GM18951 (cell line): ENCODE data around the gene PRICKLE4.

Experiments used
- POLR2A ChIP-seq: IDR thresholded peaks from 4 replicates; pipeline ENCODE4 v1.6.1; 2011; ENCODE audit warnings: mild to moderate bottlenecking; ENCODE audit not compliant: insufficient read length, insufficient read depth; ENCODE audit errors: extremely low read depth
- in situ Hi-C: fragments of 300-500 bp; cut with MboI; formaldehyde crosslinking; loops from one replicate; pipeline ENCODE4 v1.12.0; 2022; ENCODE audit warnings: low sequenced_read_pairs, mixed read lengths, inconsistent platforms; ENCODE audit not compliant: unreplicated experiment

Gene PRICKLE4

DNA sequence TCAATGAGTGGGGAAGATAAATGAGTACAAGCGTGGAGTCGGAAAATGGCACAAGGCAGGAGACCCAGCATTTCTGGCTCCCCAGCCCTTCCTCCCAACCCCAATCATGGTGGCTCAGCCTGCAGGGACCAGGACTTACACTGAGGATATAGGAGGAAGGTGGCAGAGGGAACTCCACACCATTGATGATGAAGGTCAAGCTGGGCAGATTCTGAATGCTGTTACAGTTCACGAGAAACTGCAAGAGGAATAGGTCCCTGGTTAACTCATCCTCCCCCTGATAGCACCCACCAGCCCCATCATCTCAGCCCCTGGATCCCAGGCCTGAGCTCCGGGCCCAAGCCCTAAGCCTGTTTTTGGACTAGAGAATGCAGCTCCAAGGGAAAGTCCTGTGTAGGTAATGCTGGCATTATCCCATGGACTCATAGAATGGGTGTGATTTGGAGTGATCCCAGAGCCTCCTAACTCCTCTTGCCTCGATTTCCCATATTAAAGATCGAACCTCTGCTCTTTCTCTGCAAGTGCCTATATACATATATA lies 42.9 kb upstream of the PRICKLE4 start:
- in situ Hi-C loops = no loop called here
- no peak for TF ChIP-seq POLR2A

DNA sequence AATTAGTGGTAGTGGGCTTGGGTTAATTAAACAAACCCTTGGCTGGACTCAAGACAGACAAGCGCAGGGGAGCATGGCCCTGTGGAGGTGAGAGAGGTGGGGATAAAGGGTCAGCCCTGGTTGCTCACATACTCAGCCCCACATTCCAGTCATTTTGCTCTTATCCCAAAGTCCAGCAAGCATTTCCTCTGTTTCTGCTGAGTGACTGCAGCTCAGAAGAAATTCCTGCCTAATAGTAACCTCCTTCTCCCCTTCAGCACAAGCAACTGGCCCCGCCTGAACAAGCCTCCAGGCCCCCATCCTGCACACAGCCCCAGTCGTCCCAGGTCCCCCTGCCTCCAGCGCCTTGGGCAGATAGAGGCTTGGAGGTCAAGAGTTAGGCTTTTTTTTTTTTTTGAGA lies 41.5 kb upstream of the PRICKLE4 start:
- in situ Hi-C loops = no loop called here
- TF ChIP-seq POLR2A = no peak

GRCh38 chr6:41740366-41741162 lies 40.0 kb upstream of the PRICKLE4 start:
- in situ Hi-C loops = no loop called here
- no peak for TF ChIP-seq POLR2A

GRCh38 chr6:41741625-41742490 lies 38.7 kb upstream of the PRICKLE4 start:
- in situ Hi-C loops = no loop called here
- TF ChIP-seq POLR2A = no peak

- no peak for TF ChIP-seq POLR2A
- in situ Hi-C loops = no loop called here
Observed at GRCh38 chr6:41743406-41744235, 37.0 kb upstream of the PRICKLE4 start.

- in situ Hi-C loops = no loop called here
Observed at GRCh38 chr6:41744236-41744787, 36.3 kb upstream of the PRICKLE4 start.

GRCh38 chr6:41746107-41746506 lies 34.5 kb upstream of the PRICKLE4 start:
- TF ChIP-seq POLR2A = no peak
- in situ Hi-C loops = no loop called here

More at GRCh38 chr6:41744236-41744787, 36.3 kb upstream of the PRICKLE4 start:
- no peak for TF ChIP-seq POLR2A

GRCh38 chr6:41747256-41748101 lies 33.1 kb upstream of the PRICKLE4 start, which contains the start of gene PGC:
Gene PGC (minus strand): TSS chr6:41747397. CDS start chr6:41747334, 63 bp downstream.
- in situ Hi-C loops = no loop called here
- no peak for TF ChIP-seq POLR2A

GRCh38 chr6:41748102-41748477 lies 32.5 kb upstream of the PRICKLE4 start:
- in situ Hi-C loops = no loop called here
- no peak for TF ChIP-seq POLR2A

- in situ Hi-C loops = no loop called here
- no peak for TF ChIP-seq POLR2A
Observed at GRCh38 chr6:41748542-41748941, 32.0 kb upstream of the PRICKLE4 start.

DNA sequence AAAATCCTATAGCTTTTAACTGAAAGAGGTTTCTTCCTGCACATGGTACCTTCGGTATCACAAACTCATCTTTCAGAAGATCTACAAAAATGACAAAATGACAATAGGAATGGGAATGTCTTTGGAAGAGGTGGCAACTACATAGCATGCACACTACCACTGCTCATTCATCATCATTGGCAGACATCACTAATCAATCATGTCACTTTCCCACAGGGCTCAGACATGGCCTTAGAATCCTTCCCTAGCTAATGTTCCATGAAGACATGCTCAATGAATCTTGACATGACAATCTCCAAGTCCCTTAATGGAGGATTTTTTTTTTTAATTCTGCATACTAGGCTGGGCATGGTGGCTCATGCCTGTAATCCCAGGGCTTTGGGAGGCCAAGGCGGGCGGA lies 30.2 kb upstream of the PRICKLE4 start:
- TF ChIP-seq POLR2A = no peak
- in situ Hi-C loops = no loop called here

DNA sequence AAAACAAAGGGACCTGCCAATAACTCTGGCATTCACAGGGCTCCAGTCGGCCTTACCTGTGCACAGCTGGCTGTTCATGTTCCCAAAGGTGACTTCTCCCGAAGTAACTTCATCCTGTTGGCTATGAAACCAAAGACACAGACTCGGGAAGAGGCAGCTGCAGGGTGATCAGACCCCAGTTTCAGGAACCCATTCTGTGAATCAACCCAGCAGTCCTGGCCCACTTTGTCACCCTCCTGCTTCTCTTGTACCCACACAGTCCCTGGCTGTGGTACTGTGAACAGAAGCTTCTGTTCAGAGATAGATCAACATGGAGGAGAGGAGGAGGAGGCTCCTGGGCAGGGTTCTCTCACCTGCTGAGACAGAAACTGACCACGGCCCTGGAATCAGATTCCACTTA lies 24.7 kb upstream of the PRICKLE4 start:
- no peak for TF ChIP-seq POLR2A
- in situ Hi-C loops = no loop called here

GRCh38 chr6:41756354-41756753 lies 24.2 kb upstream of the PRICKLE4 start:
- in situ Hi-C loops = no loop called here
- TF ChIP-seq POLR2A = no peak
